GM23248 (cell line): ENCODE measurements around the gene FAM53A. TPM values are rescaled to one million over a fixed set of nuclear protein-coding genes. Genes with fewer than 3 reads are reported as not detected.

ENCODE experiments used
- DNase-seq: peaks from one replicate; pipeline ENCODE4 v3.0.0-alpha.2; 2015
- H2AFZ ChIP-seq: fragments of 200-600 bp; sonication (generic); 2 replicates; pipeline ENCODE4 v1.6.1; 2016; ENCODE audit warnings: antibody characterized with exemption
- H3F3A ChIP-seq: fragments of 200-600 bp; sonication (generic); 2 replicates; pipeline ENCODE4 v1.6.1; 2016; ENCODE audit warnings: mild to moderate bottlenecking, antibody characterized with exemption, mixed run types; ENCODE audit not compliant: insufficient read depth
- H3K27ac ChIP-seq: fragments of 200-600 bp; sonication (generic); 2 replicates; pipeline ENCODE4 v1.5.1; 2016; ENCODE audit warnings: mild to moderate bottlenecking
- H3K27me3 ChIP-seq: fragments of 200-600 bp; sonication (generic); replicated peaks from 2 replicates; pipeline ENCODE4 v1.6.1; 2016; ENCODE audit warnings: mild to moderate bottlenecking; ENCODE audit not compliant: insufficient read depth
- H3K36me3 ChIP-seq: fragments of 200-600 bp; sonication (generic); 2 replicates; pipeline ENCODE4 v1.6.1; 2016; ENCODE audit warnings: low read depth, mild to moderate bottlenecking
- H3K4me1 ChIP-seq: fragments of 200-600 bp; sonication (generic); 2 replicates; pipeline ENCODE4 v1.6.1; 2016; ENCODE audit warnings: mild to moderate bottlenecking; ENCODE audit not compliant: insufficient read depth
- H3K4me2 ChIP-seq: fragments of 200-600 bp; sonication (generic); one replicate; pipeline ENCODE4 v1.6.1; 2016; ENCODE audit warnings: mild to moderate bottlenecking; ENCODE audit not compliant: unreplicated experiment
- H3K4me3 ChIP-seq: fragments of 200-600 bp; sonication (generic); 2 replicates; pipeline ENCODE4 v1.5.1; 2016; ENCODE audit warnings: mild to moderate bottlenecking
- H3K79me2 ChIP-seq: fragments of 200-600 bp; sonication (generic); 2 replicates; pipeline ENCODE4 v1.6.1; 2016; ENCODE audit warnings: mild to moderate bottlenecking; ENCODE audit not compliant: insufficient read depth
- H3K9ac ChIP-seq: fragments of 200-600 bp; sonication (generic); 2 replicates; pipeline ENCODE4 v1.6.1; 2016; ENCODE audit warnings: mild to moderate bottlenecking
- H3K9me2 ChIP-seq: fragments of 200-600 bp; sonication (generic); 2 replicates; pipeline ENCODE4 v1.6.1; 2016; ENCODE audit warnings: mixed run types, mild to moderate bottlenecking, moderate library complexity; ENCODE audit not compliant: insufficient read depth
- H3K9me3 ChIP-seq: fragments of 200-600 bp; sonication (generic); one replicate; pipeline ENCODE4 v1.6.1; 2017; ENCODE audit warnings: low read depth
- H4K20me1 ChIP-seq: fragments of 200-600 bp; sonication (generic); 2 replicates; pipeline ENCODE4 v1.6.0; 2016; ENCODE audit not compliant: insufficient read depth
- EZH2 ChIP-seq: fragments of 200-600 bp; sonication (generic); IDR thresholded peaks from 2 replicates; pipeline ENCODE4 v1.6.1; 2018; ENCODE audit warnings: antibody characterized with exemption, mild to moderate bottlenecking; ENCODE audit not compliant: insufficient read depth, poor library complexity, severe bottlenecking
- EZH2phosphoT487 ChIP-seq: fragments of 200-600 bp; sonication (generic); IDR thresholded peaks from 2 replicates; pipeline ENCODE4 v1.6.1; 2018; ENCODE audit warnings: antibody characterized with exemption, moderate library complexity, mild to moderate bottlenecking, low read depth; ENCODE audit not compliant: insufficient read depth
- WGBS, 2 experiments: methylation state at CpG; one replicate each; pipeline ENCODE4 v1.1.6; 2015 to 2017; ENCODE audit warnings: low lambda C conversion rate in 2 of 2, low coverage in 1 of 2; ENCODE audit errors: missing lambda C conversion rate in 2 of 2; 5-methylcytosine and 5-hydroxymethylcytosine counted together
- in situ Hi-C: fragments of 300-500 bp; cut with MboI; formaldehyde crosslinking; loops from 2 replicates; pipeline ENCODE4 v1.15.0; 2020
- polyA plus RNA-seq: library from polyadenylated mRNA; unstranded; fragments of >200 nt; fragmentation: Nextera tagmentation; extraction: Ambion mirVana; gene quantifications from 2 replicates; pipeline ENCODE4 v1.2.1, GENCODE V29; 2016
- total RNA-seq: library from RNA; depleted of rRNA; stranded (reverse); fragments of >200 nt; shearing (Covaris generic); gene quantifications from 2 replicates; pipeline ENCODE4 v1.2.3, GENCODE V29; 2014

FAM53A gene
- total and polyA plus RNA-seq, 2 experiments from 2014 or later: 2.8 to 3.8 TPM

- Histone ChIP-seq H3K27me3 (no peaks in the 10 kb centered on the region), H3K4me1 (no peaks in the 10 kb centered on the region), H3K79me2 (no peaks in the 10 kb centered on the region), H3F3A (no peaks in the 10 kb centered on the region), H3K36me3 (no peaks in the 10 kb centered on the region), H3K4me3 (no peak overlapping the region), H3K9ac (no peak overlapping the region), H3K9me3 (no peaks in the 10 kb centered on the region), H4K20me1 (no peaks in the 10 kb centered on the region), H3K27ac (no peak overlapping the region), H3K9me2 (no peaks in the 10 kb centered on the region), H2AFZ (no peak overlapping the region), H3K4me2 (no peak overlapping the region)
- WGBS, 2 experiments: 80 to 82% methylated on average over 26 to 30 of the region's 30 CpGs
- in situ Hi-C loops: no loop called here
- no peak for DNase-seq
- TF ChIP-seq EZH2phosphoT487 (no peak), EZH2 (no peak)
Measured at GRCh38 chr4:1636490-1637211, 47.5 kb downstream of the FAM53A start.

- TF ChIP-seq EZH2phosphoT487 (no peak), EZH2 (no peak)
- in situ Hi-C loops: no loop called here
- WGBS, 2 experiments: 83 to 89% methylated on average over 7 of the region's 7 CpGs
Measured at GRCh38 chr4:1635464-1635863, 48.6 kb downstream of the FAM53A start.

GRCh38 chr4:1633993-1634392 is 50.1 kb downstream of the FAM53A start:
- WGBS, 2 experiments: 33 to 37% methylated on average over 6 to 7 of the region's 7 CpGs
- H3K9me3 ChIP-seq: no peaks in the 10 kb centered on the region
- no peaks in the 10 kb centered on the region for H3K79me2 ChIP-seq
- DNase-seq: no peak
- H3K36me3 ChIP-seq: no peaks in the 10 kb centered on the region
- H3K9ac ChIP-seq: no peak overlapping the region
- H3K4me3 ChIP-seq: no peak overlapping the region
- H3K27me3 ChIP-seq: no peaks in the 10 kb centered on the region
- H3K4me1 ChIP-seq: no peaks in the 10 kb centered on the region
- H2AFZ ChIP-seq: no peak overlapping the region
- in situ Hi-C loops: no loop called here
- no peaks in the 10 kb centered on the region for H4K20me1 ChIP-seq
- H3F3A ChIP-seq: no peaks in the 10 kb centered on the region
- TF ChIP-seq EZH2phosphoT487 (no peak), EZH2 (no peak)
- H3K4me2 ChIP-seq: no peak overlapping the region
- no peaks in the 10 kb centered on the region for H3K9me2 ChIP-seq
- H3K27ac ChIP-seq: no peak overlapping the region

More at GRCh38 chr4:1635464-1635863, 48.6 kb downstream of the FAM53A start:
- no peak overlapping the region for H3K4me3 ChIP-seq
- no peaks in the 10 kb centered on the region for H3K9me2 ChIP-seq
- H3F3A ChIP-seq: no peaks in the 10 kb centered on the region
- H3K36me3 ChIP-seq: no peaks in the 10 kb centered on the region
- no peaks in the 10 kb centered on the region for H3K79me2 ChIP-seq
- H3K27ac ChIP-seq: no peak overlapping the region
- H3K9me3 ChIP-seq: no peaks in the 10 kb centered on the region
- no peak overlapping the region for H3K4me2 ChIP-seq
- no peaks in the 10 kb centered on the region for H3K27me3 ChIP-seq
- DNase-seq: no peak
- H4K20me1 ChIP-seq: no peaks in the 10 kb centered on the region
- H3K9ac ChIP-seq: no peak overlapping the region
- no peak overlapping the region for H2AFZ ChIP-seq
- H3K4me1 ChIP-seq: no peaks in the 10 kb centered on the region

GRCh38 chr4:1632109-1633104 is 51.7 kb downstream of the FAM53A start:
- 68% methylated on average over 32 of the region's 32 CpGs for WGBS, 2 experiments
- Histone ChIP-seq H4K20me1 (no peaks in the 10 kb centered on the region), H2AFZ (no peak overlapping the region), H3K9ac (no peak overlapping the region), H3K27ac (no peak overlapping the region), H3K27me3 (no peaks in the 10 kb centered on the region), H3K4me1 (no peaks in the 10 kb centered on the region), H3K36me3 (no peaks in the 10 kb centered on the region), H3K4me2 (no peak overlapping the region), H3K9me3 (no peaks in the 10 kb centered on the region), H3K4me3 (no peak overlapping the region), H3F3A (no peaks in the 10 kb centered on the region), H3K79me2 (no peaks in the 10 kb centered on the region), H3K9me2 (no peaks in the 10 kb centered on the region)
- no peak for DNase-seq
- in situ Hi-C loops: no loop called here
- TF ChIP-seq EZH2 (no peak), EZH2phosphoT487 (no peak)
